ENCODE measurements around the gene HIPK4. TPM values are rescaled to one million over a fixed set of nuclear protein-coding genes. Genes with fewer than 3 reads are reported as not detected.
"Not testable (repeated sequence)": the region's sequence is repeated elsewhere in the genome, so short reads cannot be mapped to it uniquely, and the experiment has no call there.

The HIPK4 gene
- total RNA-seq, result not detected

- Histone ChIP-seq H3K4me1 (no peaks in the 10 kb centered on the region), H3K9me3 (no peaks in the 10 kb centered on the region), H3K27ac (no peak within 1 kb of the TSS), H3K27me3 (no peaks in the 10 kb centered on the region), H3K4me3 (no peak within 1 kb of the TSS), H3K36me3 (replicated peaks in 1 of 2; ENCODE audit: insufficient read depth in 1 of 2, low read depth in 2 of 2) (no peaks in the 10 kb centered on the region)
- WGBS, 2 donors, result 80 to 87% methylated on average over 8 to 10 of the region's 10 CpGs
- TF ChIP-seq, protein P1, sequence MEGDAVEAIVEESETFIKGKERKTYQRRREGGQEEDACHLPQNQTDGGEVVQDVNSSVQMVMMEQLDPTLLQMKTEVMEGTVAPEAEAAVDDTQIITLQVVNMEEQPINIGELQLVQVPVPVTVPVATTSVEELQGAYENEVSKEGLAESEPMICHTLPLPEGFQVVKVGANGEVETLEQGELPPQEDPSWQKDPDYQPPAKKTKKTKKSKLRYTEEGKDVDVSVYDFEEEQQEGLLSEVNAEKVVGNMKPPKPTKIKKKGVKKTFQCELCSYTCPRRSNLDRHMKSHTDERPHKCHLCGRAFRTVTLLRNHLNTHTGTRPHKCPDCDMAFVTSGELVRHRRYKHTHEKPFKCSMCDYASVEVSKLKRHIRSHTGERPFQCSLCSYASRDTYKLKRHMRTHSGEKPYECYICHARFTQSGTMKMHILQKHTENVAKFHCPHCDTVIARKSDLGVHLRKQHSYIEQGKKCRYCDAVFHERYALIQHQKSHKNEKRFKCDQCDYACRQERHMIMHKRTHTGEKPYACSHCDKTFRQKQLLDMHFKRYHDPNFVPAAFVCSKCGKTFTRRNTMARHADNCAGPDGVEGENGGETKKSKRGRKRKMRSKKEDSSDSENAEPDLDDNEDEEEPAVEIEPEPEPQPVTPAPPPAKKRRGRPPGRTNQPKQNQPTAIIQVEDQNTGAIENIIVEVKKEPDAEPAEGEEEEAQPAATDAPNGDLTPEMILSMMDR (IDR thresholded peaks at IDR 0.05), result no peak
- TF ChIP-seq POLR2A (IDR thresholded peaks at IDR 0.05), result no peak
- intact Hi-C loops (cut with DNase I), result no loop called here
- DNase-seq (no peak), ATAC-seq (no peak)
Measured at GRCh38 chr19:40390084-40390742, at the start of gene HIPK4. HIPK4 (minus strand) TSS chr19:40390181; CDS start chr19:40389902, 279 bp downstream.

DNA sequence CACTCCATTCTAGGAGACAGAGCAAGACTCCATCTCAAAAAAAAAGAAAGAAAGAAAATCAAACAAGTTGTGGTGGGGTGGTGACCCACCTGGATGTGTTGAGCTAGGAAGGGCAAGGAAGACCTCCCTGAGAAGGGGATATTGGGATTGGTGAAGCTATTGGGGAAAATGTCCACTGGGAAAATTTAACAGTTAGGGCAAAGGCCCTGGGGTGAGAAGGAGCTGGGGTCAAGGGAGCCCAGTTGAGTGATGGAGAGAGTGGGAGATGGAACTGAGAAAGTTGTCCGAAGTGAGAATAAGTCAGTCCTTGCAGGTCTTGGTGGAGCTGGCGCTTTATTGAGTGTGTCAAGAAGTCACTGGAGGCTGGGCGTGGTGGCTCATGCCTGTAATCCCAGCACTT is 48.3 kb upstream of the HIPK4 start:
- Histone ChIP-seq H3K36me3 (replicated peaks in 1 of 2; ENCODE audit: insufficient read depth in 1 of 2, low read depth in 2 of 2) (peaks cover 0 to 3% of the 10 kb centered on the region in 2 donors), H3K4me1 (peaks cover 27% of the 10 kb centered on the region), H3K27ac (no peak overlapping the region), H3K4me3 (no peak overlapping the region), H3K27me3 (no peaks in the 10 kb centered on the region), H3K9me3 (no peaks in the 10 kb centered on the region)
- ATAC-seq (no peak), DNase-seq (no peak)
- intact Hi-C loops (cut with DNase I), result no loop called here
- WGBS, 2 donors, result 86 to 88% methylated on average over 3 of the region's 3 CpGs
- TF ChIP-seq, protein P1 (IDR thresholded peaks at IDR 0.05), result no peak
- TF ChIP-seq POLR2A (IDR thresholded peaks at IDR 0.05), result no peak

DNA sequence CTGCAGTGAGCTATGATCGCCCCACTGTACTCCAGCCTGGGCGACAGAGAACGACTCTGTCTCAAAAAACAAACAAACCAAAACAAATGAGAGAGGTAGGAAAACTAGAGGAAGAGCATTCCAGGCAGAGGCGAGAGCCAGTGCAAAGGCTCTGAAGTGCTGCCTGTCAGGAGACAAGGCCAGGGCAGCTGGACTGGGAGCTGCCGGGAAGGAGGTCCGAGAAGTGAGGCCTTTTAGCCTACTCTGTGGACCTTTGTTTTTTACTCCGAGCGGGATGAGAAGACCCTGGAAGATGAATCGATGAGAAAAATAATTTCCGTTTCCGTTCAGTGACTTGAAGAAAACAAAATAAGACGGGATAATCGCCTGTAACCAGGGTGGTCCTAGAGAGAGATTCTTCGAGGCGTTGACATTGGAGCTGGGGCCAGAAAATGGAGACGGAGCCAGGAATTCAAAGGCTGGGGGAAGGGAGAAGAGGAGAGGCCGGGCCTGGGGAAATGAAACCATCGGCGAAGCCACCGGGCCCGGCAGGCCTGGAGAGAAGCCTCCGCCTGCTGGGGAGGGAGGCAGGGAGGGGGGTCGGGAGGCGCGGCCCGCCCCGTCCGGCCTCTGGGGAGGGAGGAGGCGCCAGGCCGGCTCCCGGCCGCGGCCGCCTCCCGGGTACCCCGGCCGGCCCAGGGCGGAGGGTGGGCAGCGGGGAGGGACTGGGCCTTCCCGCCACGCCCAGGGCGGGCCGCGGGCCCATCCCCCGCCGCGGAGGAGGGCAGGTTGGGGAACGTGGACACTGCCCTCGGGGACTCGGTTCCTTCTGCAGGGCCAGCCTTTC is 43.6 kb upstream of the HIPK4 start:
- peak; percentile 88 to 92 (median 90) for DNase-seq
- Histone ChIP-seq H3K27me3 (no peaks in the 10 kb centered on the region), H3K9me3 (no peaks in the 10 kb centered on the region), H3K4me3 (no peak overlapping the region), H3K4me1 (peaks cover 23% of the 10 kb centered on the region), H3K36me3 (replicated peaks in 1 of 2; ENCODE audit: insufficient read depth in 1 of 2, low read depth in 2 of 2) (no peaks in the 10 kb centered on the region), H3K27ac (peak overlapping the region; percentile 72 to 93 (median 88))
- TF ChIP-seq, protein P1 (IDR thresholded peaks at IDR 0.05), result no peak
- TF ChIP-seq POLR2A (IDR thresholded peaks at IDR 0.05), result peak; percentile 27 to 79 (median 78)
- WGBS, 2 donors, result 0% methylated on average over 22 to 50 of the region's 50 CpGs
- intact Hi-C loops (cut with DNase I), result no loop called here
- peak; percentile 98 for ATAC-seq

DNA sequence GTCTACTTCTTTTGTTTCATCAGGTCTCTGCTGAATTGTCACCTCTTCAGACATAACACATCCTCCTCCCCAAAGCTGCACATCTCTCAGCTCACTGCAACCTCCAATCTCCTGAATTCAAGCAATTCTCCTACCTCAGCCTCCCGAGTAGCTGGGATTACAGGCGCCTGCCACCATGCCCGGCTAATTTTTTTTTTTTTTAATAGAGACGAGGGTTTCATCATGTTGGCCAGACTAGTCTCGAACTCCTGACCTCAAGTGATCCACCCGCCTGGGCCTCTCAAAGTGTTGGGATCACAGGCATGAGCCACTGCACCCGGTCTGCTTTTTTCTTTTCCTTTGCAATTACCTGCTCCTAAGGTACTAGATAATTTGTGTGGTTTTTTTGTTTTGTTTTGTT is 42.8 kb upstream of the HIPK4 start:
- H3K27me3 ChIP-seq; intact Hi-C loops (cut with DNase I); DNase-seq; H3K9me3 ChIP-seq; H3K4me3 ChIP-seq; ATAC-seq; H3K36me3 ChIP-seq (replicated peaks in 1 of 2; ENCODE audit: insufficient read depth in 1 of 2, low read depth in 2 of 2): not testable (repeated sequence)
- H3K27ac ChIP-seq, result peak overlapping the region; percentile 72 to 93 (median 88)
- peaks cover 23% of the 10 kb centered on the region for H3K4me1 ChIP-seq
- WGBS, 2 donors, result 39 to 42% methylated on average over 7 of the region's 7 CpGs

DNA sequence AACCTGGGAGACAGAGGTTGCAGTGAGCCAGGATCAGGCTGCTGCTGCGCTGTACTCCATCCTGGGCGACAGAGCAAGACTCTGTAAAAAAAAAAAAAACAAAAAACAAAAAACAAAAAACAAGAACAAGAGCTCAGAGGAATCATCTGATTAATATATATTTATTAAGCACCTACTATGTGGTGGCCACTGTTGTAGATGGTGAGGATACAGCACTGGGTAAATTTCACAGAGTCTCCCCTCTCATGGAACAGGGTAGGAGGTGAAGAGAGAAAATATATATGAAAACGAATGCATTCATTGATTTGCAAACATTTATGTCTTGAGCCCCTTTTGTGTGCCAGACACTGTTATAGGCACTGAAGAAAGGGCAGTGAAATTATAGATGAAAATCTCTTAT is 41.7 kb upstream of the HIPK4 start:
- no peak for DNase-seq
- TF ChIP-seq, protein P1 (IDR thresholded peaks at IDR 0.05), result no peak
- no peak for TF ChIP-seq POLR2A (IDR thresholded peaks at IDR 0.05)
- intact Hi-C loops (cut with DNase I), result no loop called here
- no peak for ATAC-seq
- 65 to 82% methylated on average over 3 of the region's 3 CpGs for WGBS, 2 donors
- H3K4me1 ChIP-seq, result peaks cover 23% of the 10 kb centered on the region
- peak overlapping the region in 1 of 4 donors; percentile 93 for H3K27ac ChIP-seq
- H3K9me3 ChIP-seq, result no peaks in the 10 kb centered on the region
- H3K36me3 ChIP-seq (replicated peaks in 1 of 2; ENCODE audit: insufficient read depth in 1 of 2, low read depth in 2 of 2), result no peaks in the 10 kb centered on the region
- H3K27me3 ChIP-seq, result no peaks in the 10 kb centered on the region
- H3K4me3 ChIP-seq, result no peak overlapping the region

DNA sequence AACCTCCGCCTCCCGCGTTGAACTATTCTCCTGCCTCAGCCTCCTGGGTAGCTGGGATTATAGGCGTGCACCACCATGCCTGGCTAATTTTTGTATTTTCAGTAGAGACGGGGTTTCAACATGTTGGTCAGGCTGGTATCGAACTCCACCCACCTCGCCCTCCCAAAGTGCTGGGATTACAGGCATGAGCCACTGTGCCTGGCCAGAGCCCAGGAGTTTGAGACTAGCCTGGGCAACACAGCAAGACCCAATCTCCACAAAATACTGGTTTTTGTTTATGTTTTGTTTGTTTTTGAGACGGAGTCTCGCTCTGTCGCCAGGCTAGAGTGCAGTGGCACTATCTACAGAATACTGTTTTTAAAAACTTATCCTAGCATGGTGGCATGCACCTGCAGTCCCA is 40.3 kb upstream of the HIPK4 start:
- intact Hi-C loops (cut with DNase I); H3K4me3 ChIP-seq; H3K36me3 ChIP-seq (replicated peaks in 1 of 2; ENCODE audit: insufficient read depth in 1 of 2, low read depth in 2 of 2); H3K27me3 ChIP-seq; DNase-seq; H3K9me3 ChIP-seq; H3K27ac ChIP-seq; ATAC-seq: not testable (repeated sequence)
- WGBS, 2 donors, result 95% methylated on average over 8 to 10 of the region's 10 CpGs
- peaks cover 23% of the 10 kb centered on the region for H3K4me1 ChIP-seq

GRCh38 chr19:40428197-40428596 is 38.2 kb upstream of the HIPK4 start:
- intact Hi-C loops (cut with DNase I); DNase-seq; H3K9me3 ChIP-seq; ATAC-seq; H3K27ac ChIP-seq; H3K4me3 ChIP-seq; H3K36me3 ChIP-seq (replicated peaks in 1 of 2; ENCODE audit: insufficient read depth in 1 of 2, low read depth in 2 of 2); H3K27me3 ChIP-seq: not testable (repeated sequence)
- WGBS, 2 donors, result 89 to 99% methylated on average over 6 to 7 of the region's 7 CpGs
- H3K4me1 ChIP-seq, result peaks cover 19% of the 10 kb centered on the region
